DND-41 (cell line): ENCODE results near the gene PLXNA4.

ENCODE experiments used
- ATAC-seq: fragments of 200-7000 bp; cut with Tn5 transposase; 3 replicates; pipeline ENCODE4 v1.9.1; 2021; ENCODE audit warnings: low read depth; ENCODE audit not compliant: insufficient read depth
- DNase-seq: peaks from one replicate; pipeline ENCODE4 v3.0.0-alpha.2; 2020
- H2AFZ ChIP-seq: 2 replicates; pipeline ENCODE4 v1.6.0; 2012; ENCODE audit warnings: low read depth, low read length
- H3K27ac ChIP-seq: 2 replicates; pipeline ENCODE4 v1.5.1; 2012; ENCODE audit warnings: low read length, inconsistent platforms
- H3K27me3 ChIP-seq: fragments of 200-600 bp; sonication (generic); 2 replicates; pipeline ENCODE4 v1.6.0; 2012; ENCODE audit warnings: low read length, mild to moderate bottlenecking, inconsistent platforms; ENCODE audit not compliant: insufficient read depth, poor library complexity
- H3K36me3 ChIP-seq: 2 replicates; pipeline ENCODE4 v1.5.1; 2012; ENCODE audit warnings: low read length, inconsistent platforms; ENCODE audit not compliant: insufficient read depth
- H3K4me1 ChIP-seq: 2 replicates; pipeline ENCODE4 v1.5.1; 2012; ENCODE audit warnings: mild to moderate bottlenecking, low read length; ENCODE audit not compliant: insufficient read depth
- H3K4me2 ChIP-seq: 2 replicates; pipeline ENCODE4 v1.6.0; 2012; ENCODE audit warnings: mild to moderate bottlenecking, moderate library complexity, low read length, inconsistent platforms; ENCODE audit not compliant: insufficient read depth
- H3K4me3 ChIP-seq, 2 experiments: fragments of 200-600 bp in 1 of 2; shearing (Covaris generic) in 1 of 2; 2 replicates each; pipeline ENCODE4 v1.5.1; 2012 to 2016; ENCODE audit warnings: inconsistent platforms in 2 of 2, low read length in 2 of 2, mild to moderate bottlenecking in 2 of 2, low read depth in 1 of 2, moderate library complexity in 1 of 2
- H3K79me2 ChIP-seq: 2 replicates; pipeline ENCODE4 v1.6.0; 2012; ENCODE audit warnings: low read length, inconsistent platforms; ENCODE audit not compliant: insufficient read depth
- H3K9ac ChIP-seq: 2 replicates; pipeline ENCODE4 v1.6.0; 2012; ENCODE audit warnings: low read depth, mild to moderate bottlenecking, inconsistent platforms, low read length, moderate library complexity
- H3K9me3 ChIP-seq: 2 replicates; pipeline ENCODE4 v1.5.1; 2012; ENCODE audit warnings: low read length, moderate library complexity, mild to moderate bottlenecking, inconsistent platforms; ENCODE audit not compliant: insufficient read depth, severe bottlenecking
- H4K20me1 ChIP-seq: 2 replicates; pipeline ENCODE4 v1.6.0; 2012; ENCODE audit warnings: low read length; ENCODE audit not compliant: insufficient read depth
- EZH2 ChIP-seq: IDR thresholded peaks from 3 replicates; pipeline ENCODE4 v1.6.1; 2012; ENCODE audit warnings: borderline replicate concordance, low read depth, mild to moderate bottlenecking, moderate library complexity, low read length, inconsistent platforms; ENCODE audit not compliant: severe bottlenecking
- TF ChIP-seq, protein P1 (sequence below): IDR thresholded peaks from 2 replicates; pipeline ENCODE4 v1.5.1; 2012; ENCODE audit warnings: borderline replicate concordance, low read length, moderate library complexity, mild to moderate bottlenecking; ENCODE audit not compliant: poor library complexity, severe bottlenecking; ENCODE audit errors: extremely low read depth

The PLXNA4 gene

DNA sequence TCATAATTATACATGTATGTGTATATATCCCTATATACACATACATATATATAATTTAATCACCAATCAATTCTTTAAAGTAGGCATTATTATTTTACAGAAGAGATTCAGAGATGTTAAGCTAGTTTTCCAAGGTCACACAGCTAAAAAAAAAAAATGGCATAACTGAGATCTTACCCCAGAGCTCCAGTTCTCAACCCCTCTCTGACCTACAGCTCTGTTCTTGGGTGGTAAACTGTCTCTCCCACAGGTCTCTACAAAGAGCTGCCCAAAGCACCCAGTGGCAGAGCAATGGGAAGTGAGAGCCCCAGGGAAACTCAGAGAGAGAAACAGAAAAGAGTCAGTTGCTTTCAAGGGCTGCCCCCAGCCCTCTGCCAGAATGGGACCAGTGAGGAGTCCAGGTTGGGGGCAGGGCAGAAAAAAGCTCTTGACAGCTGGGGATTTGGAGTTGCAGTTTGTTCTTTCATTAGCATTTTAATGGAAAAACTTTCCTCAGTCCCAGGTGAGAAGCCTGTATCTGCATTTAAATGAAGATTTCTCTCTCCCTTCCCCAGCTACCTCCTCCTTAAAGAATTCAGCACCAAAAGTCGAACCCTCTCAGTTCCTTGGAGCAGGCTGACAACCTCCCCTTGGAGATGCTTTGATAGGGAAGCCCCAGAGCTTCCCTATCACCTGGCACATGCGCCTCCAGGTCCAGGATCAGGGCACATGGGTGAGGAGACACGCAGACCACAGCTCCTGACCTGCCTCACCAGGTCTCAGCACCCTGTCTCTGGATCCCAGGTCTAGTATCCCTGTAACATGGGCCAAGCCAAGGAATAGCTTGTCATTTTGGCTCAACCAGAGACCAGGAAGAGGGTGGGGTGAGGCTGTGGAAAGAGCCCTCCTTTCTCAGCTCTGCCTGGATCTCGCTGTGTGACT lies 388.1 kb downstream of the PLXNA4 start:
- no peaks in the 10 kb centered on the region for H3K27me3 ChIP-seq
- no peak for ATAC-seq
- H3K4me3 ChIP-seq: no peak overlapping the region
- no peaks in the 10 kb centered on the region for H3K4me1 ChIP-seq
- no peaks in the 10 kb centered on the region for H3K36me3 ChIP-seq
- no peak overlapping the region for H3K4me2 ChIP-seq
- no peak overlapping the region for H3K9ac ChIP-seq
- peaks cover 13% of the 10 kb centered on the region for H3K9me3 ChIP-seq
- H2AFZ ChIP-seq: no peak overlapping the region
- DNase-seq: no peak
- no peak overlapping the region for H3K27ac ChIP-seq
- H4K20me1 ChIP-seq: 0 out of 2 replicates have a peak, but pooled peaks cover 2% of the 10 kb centered on the region
- H3K79me2 ChIP-seq: no peaks in the 10 kb centered on the region
- no peak for TF ChIP-seq EZH2
- TF ChIP-seq, protein P1, sequence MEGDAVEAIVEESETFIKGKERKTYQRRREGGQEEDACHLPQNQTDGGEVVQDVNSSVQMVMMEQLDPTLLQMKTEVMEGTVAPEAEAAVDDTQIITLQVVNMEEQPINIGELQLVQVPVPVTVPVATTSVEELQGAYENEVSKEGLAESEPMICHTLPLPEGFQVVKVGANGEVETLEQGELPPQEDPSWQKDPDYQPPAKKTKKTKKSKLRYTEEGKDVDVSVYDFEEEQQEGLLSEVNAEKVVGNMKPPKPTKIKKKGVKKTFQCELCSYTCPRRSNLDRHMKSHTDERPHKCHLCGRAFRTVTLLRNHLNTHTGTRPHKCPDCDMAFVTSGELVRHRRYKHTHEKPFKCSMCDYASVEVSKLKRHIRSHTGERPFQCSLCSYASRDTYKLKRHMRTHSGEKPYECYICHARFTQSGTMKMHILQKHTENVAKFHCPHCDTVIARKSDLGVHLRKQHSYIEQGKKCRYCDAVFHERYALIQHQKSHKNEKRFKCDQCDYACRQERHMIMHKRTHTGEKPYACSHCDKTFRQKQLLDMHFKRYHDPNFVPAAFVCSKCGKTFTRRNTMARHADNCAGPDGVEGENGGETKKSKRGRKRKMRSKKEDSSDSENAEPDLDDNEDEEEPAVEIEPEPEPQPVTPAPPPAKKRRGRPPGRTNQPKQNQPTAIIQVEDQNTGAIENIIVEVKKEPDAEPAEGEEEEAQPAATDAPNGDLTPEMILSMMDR: no peak

DNA sequence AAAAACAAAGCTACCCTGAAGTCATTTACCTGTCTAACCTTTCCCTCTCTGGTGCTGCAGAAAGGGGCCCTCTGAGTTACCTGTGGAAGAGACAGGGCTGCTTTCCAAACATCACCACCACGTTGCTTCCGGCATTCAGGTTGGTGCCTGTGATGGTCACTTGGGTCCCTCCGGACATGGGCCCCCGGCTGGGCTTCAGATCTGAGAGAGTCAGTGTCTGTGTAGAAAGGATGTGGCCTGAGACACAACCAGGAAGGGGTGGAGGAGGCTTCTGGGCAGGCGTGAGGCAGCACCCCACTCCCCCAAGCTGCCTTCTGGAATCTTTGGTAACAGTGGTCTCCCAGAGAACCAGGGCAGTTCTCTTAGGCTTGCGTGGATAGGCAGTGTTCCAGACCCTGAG lies 388.9 kb downstream of the PLXNA4 start:
- Histone ChIP-seq H3K9ac (no peak overlapping the region), H2AFZ (no peak overlapping the region), H3K4me2 (no peak overlapping the region), H3K79me2 (no peaks in the 10 kb centered on the region), H3K9me3 (peaks cover 13% of the 10 kb centered on the region), H3K4me3 (no peak overlapping the region), H4K20me1 (0 out of 2 replicates have a peak, but pooled peaks cover 2% of the 10 kb centered on the region), H3K27ac (no peak overlapping the region), H3K27me3 (peaks cover under 1% of the 10 kb centered on the region), H3K36me3 (no peaks in the 10 kb centered on the region), H3K4me1 (no peaks in the 10 kb centered on the region)
- TF ChIP-seq EZH2: no peak
- TF ChIP-seq, protein P1: no peak
- no peak for ATAC-seq
- DNase-seq: no peak

DNA sequence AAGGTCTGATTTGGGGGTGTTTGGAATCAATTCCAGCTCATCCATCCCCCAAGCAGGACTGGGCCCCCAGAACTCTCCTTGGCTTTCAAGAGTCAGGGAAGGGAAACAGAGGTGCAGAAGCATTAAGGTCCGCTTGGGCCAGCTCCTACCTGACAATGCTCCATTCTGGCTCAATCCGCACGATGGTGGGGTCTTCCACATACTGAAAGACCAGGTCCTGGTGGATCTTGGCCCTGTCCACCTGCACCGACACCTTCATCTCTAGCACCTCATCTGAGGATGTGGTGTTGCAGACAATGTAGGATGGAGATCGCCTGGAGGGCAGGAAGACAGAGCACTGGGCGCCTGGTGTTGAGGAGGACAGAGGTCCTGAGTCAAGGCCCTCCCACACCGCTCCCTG lies 391.1 kb downstream of the PLXNA4 start:
- Histone ChIP-seq H3K27me3 (peaks cover 6% of the 10 kb centered on the region), H3K36me3 (no peaks in the 10 kb centered on the region), H2AFZ (no peak overlapping the region), H3K79me2 (no peaks in the 10 kb centered on the region), H4K20me1 (0 out of 2 replicates have a peak, but pooled peaks cover 2% of the 10 kb centered on the region), H3K9ac (no peak overlapping the region), H3K9me3 (peaks cover 13% of the 10 kb centered on the region), H3K4me2 (no peak overlapping the region), H3K4me3 (no peak overlapping the region), H3K27ac (no peak overlapping the region), H3K4me1 (no peaks in the 10 kb centered on the region)
- ATAC-seq (no peak), DNase-seq (no peak)
- TF ChIP-seq, protein P1: no peak
- no peak for TF ChIP-seq EZH2
